Osteoblast (primary cell): ENCODE data around the gene AADACL4. TPM values are rescaled to one million over a fixed set of nuclear protein-coding genes. Genes with fewer than 3 reads are reported as not detected.

Experiments
- DNase-seq: peaks from one replicate; pipeline ENCODE4 v3.0.0; 2011; ENCODE audit warnings: low spot score, mixed read lengths; ENCODE audit not compliant: insufficient read length; ENCODE audit errors: missing footprints
- H2AFZ ChIP-seq: 2 replicates; pipeline ENCODE4 v1.6.0; 2011; ENCODE audit warnings: mild to moderate bottlenecking, low read length
- H3K27ac ChIP-seq: 2 replicates; pipeline ENCODE4 v1.5.1; 2011; ENCODE audit warnings: mild to moderate bottlenecking, low read depth, low read length, moderate library complexity
- H3K27me3 ChIP-seq: 2 replicates; pipeline ENCODE4 v1.6.0; 2012; ENCODE audit warnings: mild to moderate bottlenecking, control low read depth, inconsistent platforms, low read length, moderate library complexity; ENCODE audit not compliant: insufficient read depth
- H3K36me3 ChIP-seq: 2 replicates; pipeline ENCODE4 v1.5.1; 2011; ENCODE audit warnings: mild to moderate bottlenecking, low read length, control low read depth, moderate library complexity; ENCODE audit not compliant: insufficient read depth
- H3K4me1 ChIP-seq: 2 replicates; pipeline ENCODE4 v1.5.1; 2011; ENCODE audit warnings: mild to moderate bottlenecking, low read length, control low read depth, moderate library complexity; ENCODE audit not compliant: insufficient read depth
- H3K4me2 ChIP-seq: 2 replicates; pipeline ENCODE4 v1.6.0; 2011; ENCODE audit warnings: mild to moderate bottlenecking, low read length; ENCODE audit not compliant: insufficient read depth
- H3K4me3 ChIP-seq: fragments of 200-600 bp; sonication (generic); 3 replicates; pipeline ENCODE4 v1.5.1; 2012; ENCODE audit warnings: mild to moderate bottlenecking, low read length, inconsistent platforms; ENCODE audit not compliant: insufficient read depth
- H3K79me2 ChIP-seq: 2 replicates; pipeline ENCODE4 v1.6.0; 2012; ENCODE audit warnings: mild to moderate bottlenecking, low read length, control low read depth, inconsistent platforms; ENCODE audit not compliant: insufficient read depth
- H3K9me3 ChIP-seq: 2 replicates; pipeline ENCODE4 v1.5.1; 2011; ENCODE audit warnings: low read depth, low read length, control low read depth
- H4K20me1 ChIP-seq: 2 replicates; pipeline ENCODE4 v1.6.0; 2012; ENCODE audit warnings: mild to moderate bottlenecking, low read length, control low read depth; ENCODE audit not compliant: insufficient read depth
- total RNA-seq: library from RNA; depleted of rRNA; stranded (reverse); fragments of >200 nt; gene quantifications from 2 replicates; pipeline ENCODE4 v1.2.3, GENCODE V29; 2012
- TF ChIP-seq, protein P1 (sequence below): IDR thresholded peaks from 2 replicates; pipeline ENCODE4 v1.5.1; 2011; ENCODE audit warnings: mild to moderate bottlenecking, low read depth, low read length, moderate library complexity; ENCODE audit errors: extremely low read depth

Gene AADACL4
- total RNA-seq, 1 donor: not detected

DNA sequence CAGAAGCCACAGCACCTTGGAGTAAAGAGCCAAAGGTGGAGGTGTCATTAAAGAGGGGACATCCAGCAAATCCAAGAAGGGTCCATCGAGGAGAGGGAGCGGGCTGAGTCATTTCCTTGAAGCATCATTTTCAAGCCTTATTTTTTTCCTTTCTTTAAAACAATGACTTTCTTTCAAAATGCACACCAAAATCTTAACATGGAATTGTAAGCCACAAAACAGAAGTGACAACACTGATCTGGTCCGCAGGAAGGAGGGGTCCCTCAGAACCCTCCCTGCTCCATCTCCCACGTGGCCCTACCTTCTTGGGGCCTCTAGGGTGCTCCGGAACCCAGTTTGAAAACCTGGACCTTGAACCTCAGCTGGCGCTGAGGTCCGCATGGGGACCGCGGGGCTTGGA lies 40.7 kb upstream of the AADACL4 start:
- Histone ChIP-seq H4K20me1 (no peaks in the 10 kb centered on the region), H2AFZ (no peak overlapping the region), H3K9me3 (no peaks in the 10 kb centered on the region), H3K27me3 (no peaks in the 10 kb centered on the region), H3K27ac (peak overlapping the region; percentile 69), H3K36me3 (peaks cover 4% of the 10 kb centered on the region), H3K79me2 (peaks cover 45% of the 10 kb centered on the region), H3K4me2 (no peak overlapping the region), H3K4me1 (peaks cover 49% of the 10 kb centered on the region), H3K4me3 (no peak overlapping the region)
- DNase-seq: no peak
- TF ChIP-seq, protein P1, sequence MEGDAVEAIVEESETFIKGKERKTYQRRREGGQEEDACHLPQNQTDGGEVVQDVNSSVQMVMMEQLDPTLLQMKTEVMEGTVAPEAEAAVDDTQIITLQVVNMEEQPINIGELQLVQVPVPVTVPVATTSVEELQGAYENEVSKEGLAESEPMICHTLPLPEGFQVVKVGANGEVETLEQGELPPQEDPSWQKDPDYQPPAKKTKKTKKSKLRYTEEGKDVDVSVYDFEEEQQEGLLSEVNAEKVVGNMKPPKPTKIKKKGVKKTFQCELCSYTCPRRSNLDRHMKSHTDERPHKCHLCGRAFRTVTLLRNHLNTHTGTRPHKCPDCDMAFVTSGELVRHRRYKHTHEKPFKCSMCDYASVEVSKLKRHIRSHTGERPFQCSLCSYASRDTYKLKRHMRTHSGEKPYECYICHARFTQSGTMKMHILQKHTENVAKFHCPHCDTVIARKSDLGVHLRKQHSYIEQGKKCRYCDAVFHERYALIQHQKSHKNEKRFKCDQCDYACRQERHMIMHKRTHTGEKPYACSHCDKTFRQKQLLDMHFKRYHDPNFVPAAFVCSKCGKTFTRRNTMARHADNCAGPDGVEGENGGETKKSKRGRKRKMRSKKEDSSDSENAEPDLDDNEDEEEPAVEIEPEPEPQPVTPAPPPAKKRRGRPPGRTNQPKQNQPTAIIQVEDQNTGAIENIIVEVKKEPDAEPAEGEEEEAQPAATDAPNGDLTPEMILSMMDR: no peak

DNA sequence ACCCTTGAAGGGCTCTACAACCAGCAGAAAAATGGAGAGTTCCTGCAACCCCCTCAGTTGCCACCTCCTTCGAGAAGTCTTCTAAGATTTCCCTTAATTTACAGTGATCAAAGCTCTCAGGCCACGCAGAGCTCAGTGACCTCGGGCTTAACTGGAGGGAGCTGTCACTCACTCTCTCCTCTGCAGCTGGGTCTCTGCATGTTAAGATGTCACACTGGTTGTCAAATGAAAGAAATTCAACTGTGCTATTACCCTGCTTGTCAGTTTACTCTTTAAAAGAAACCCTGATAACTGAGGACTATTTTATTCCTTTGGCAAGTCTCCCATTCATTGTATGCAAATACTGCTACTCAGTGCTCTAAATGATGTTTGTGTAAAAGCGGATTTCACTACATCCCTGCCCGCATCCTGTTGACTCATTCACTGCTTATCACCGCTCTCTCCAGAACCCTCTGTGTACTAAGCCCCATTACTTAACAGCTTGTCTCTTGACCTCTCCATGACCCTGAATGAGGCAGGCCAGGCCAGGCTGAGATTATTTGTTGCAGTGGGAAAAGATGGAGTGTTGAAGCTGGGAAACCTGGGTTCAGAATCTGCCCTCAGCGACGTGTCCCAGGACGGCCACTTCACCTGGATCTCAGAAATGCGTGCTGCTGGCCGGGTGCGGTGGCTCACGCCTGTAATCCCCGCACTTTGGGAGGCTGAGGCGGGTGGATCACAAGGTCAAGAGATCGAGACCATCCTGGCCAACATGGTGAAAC lies 39.6 kb upstream of the AADACL4 start:
- Histone ChIP-seq H3K27ac (peak overlapping the region; percentile 69), H3K36me3 (peaks cover 8% of the 10 kb centered on the region), H2AFZ (no peak overlapping the region), H3K4me3 (no peak overlapping the region), H3K4me1 (peaks cover 49% of the 10 kb centered on the region), H4K20me1 (no peaks in the 10 kb centered on the region), H3K27me3 (no peaks in the 10 kb centered on the region), H3K9me3 (no peaks in the 10 kb centered on the region), H3K4me2 (peak overlapping the region; percentile 47), H3K79me2 (peaks cover 54% of the 10 kb centered on the region)
- TF ChIP-seq, protein P1: no peak
- peak; percentile 98 for DNase-seq

DNA sequence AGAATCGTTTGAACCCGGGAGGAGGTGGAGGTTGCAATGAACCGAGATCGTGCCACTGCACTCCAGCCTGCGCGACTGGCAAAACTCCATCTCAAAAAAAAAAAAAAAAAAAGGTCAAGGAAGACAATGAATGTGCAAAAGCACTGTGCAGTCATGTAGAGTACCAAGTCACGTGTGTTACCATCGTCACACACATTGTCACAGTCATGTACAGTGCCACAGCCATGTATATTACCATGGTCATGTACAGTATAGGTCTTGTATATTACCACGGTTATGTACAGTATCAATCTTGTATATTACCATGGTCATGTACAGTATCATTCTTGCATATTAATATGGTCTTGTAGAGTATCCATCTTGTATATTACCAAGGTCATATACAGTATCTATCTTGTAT lies 38.9 kb upstream of the AADACL4 start:
- no peak overlapping the region for H3K4me2 ChIP-seq
- peaks cover 8% of the 10 kb centered on the region for H3K36me3 ChIP-seq
- H2AFZ ChIP-seq: no peak overlapping the region
- no peaks in the 10 kb centered on the region for H4K20me1 ChIP-seq
- H3K4me1 ChIP-seq: peaks cover 49% of the 10 kb centered on the region
- no peak for DNase-seq
- TF ChIP-seq, protein P1: no peak
- H3K79me2 ChIP-seq: peaks cover 54% of the 10 kb centered on the region
- peak overlapping the region; percentile 69 for H3K27ac ChIP-seq
- no peaks in the 10 kb centered on the region for H3K27me3 ChIP-seq
- no peak overlapping the region for H3K4me3 ChIP-seq
- H3K9me3 ChIP-seq: no peaks in the 10 kb centered on the region

DNA sequence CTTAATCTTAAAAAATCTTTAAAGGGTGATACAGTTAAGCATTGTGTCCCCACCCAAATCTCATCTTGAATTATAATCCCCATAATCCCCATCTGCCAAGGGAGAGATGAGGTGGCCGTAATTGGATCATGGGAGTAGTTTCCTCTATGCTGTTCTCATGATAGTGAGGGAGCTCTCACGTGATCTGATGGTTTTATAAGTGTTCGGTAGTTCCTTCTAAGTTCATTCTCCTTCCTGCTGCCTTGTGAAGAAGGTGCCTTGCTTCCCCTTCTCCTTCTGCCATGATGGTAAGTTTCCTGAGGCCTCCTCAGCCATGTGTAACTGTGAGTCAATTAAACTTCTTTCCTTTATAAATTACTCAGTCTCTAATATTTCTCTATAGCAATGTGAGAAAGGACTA lies 36.6 kb upstream of the AADACL4 start:
- H3K4me1 ChIP-seq: peaks cover 40% of the 10 kb centered on the region
- peaks cover 19% of the 10 kb centered on the region for H3K36me3 ChIP-seq
- TF ChIP-seq, protein P1: no peak
- H3K4me3 ChIP-seq: no peak overlapping the region
- H4K20me1 ChIP-seq: no peaks in the 10 kb centered on the region
- H2AFZ ChIP-seq: no peak overlapping the region
- DNase-seq: no peak
- peaks cover 49% of the 10 kb centered on the region for H3K79me2 ChIP-seq
- no peaks in the 10 kb centered on the region for H3K9me3 ChIP-seq
- no peaks in the 10 kb centered on the region for H3K27me3 ChIP-seq
- H3K27ac ChIP-seq: no peak overlapping the region
- H3K4me2 ChIP-seq: no peak overlapping the region
